Neutrophil (primary cell): ENCODE measurements around the gene SUCO.

Experiments
- H3K27ac ChIP-seq: fragments of 200-600 bp; sonication (generic); 2 replicates; pipeline ENCODE4 v1.5.1; 2016; ENCODE audit warnings: mild to moderate bottlenecking, moderate library complexity
- H3K27me3 ChIP-seq: fragments of 200-600 bp; sonication (generic); 2 replicates; pipeline ENCODE4 v1.6.0; 2016; ENCODE audit warnings: mild to moderate bottlenecking
- H3K36me3 ChIP-seq: fragments of 200-600 bp; sonication (generic); 2 replicates; pipeline ENCODE4 v1.5.1; 2017
- H3K4me1 ChIP-seq, 2 experiments: fragments of 200-600 bp in 1 of 2; sonication (generic) in 1 of 2; 1 replicate in 1 of 2; 2 replicates in 1 of 2; pipeline versions ENCODE4 v1.5.1 to v1.6.1; 2013 to 2016; ENCODE audit warnings: low read depth in 1 of 2, low read length in 1 of 2, mild to moderate bottlenecking in 1 of 2, moderate library complexity in 1 of 2; ENCODE audit not compliant: control insufficient read depth in 1 of 2, insufficient read depth in 1 of 2
- H3K4me3 ChIP-seq, 2 experiments: fragments of 200-600 bp in 1 of 2; sonication (generic) in 1 of 2; 1 replicate in 1 of 2; 2 replicates in 1 of 2; pipeline ENCODE4 v1.5.1; 2013 to 2016; ENCODE audit warnings: low read depth in 1 of 2, low read length in 1 of 2, mild to moderate bottlenecking in 1 of 2, moderate library complexity in 1 of 2
- H3K9me3 ChIP-seq: fragments of 200-600 bp; sonication (generic); 2 replicates; pipeline ENCODE4 v1.5.1; 2016
- TF ChIP-seq, protein P1 (sequence below): fragments of 200-600 bp; sonication (generic); IDR thresholded peaks from 2 replicates; pipeline ENCODE4 v1.5.1; 2016; ENCODE audit warnings: antibody characterized with exemption

Gene SUCO

GRCh38 chr1:172559572-172560210 is 26.7 kb downstream of the SUCO start:
- TF ChIP-seq, protein P1, sequence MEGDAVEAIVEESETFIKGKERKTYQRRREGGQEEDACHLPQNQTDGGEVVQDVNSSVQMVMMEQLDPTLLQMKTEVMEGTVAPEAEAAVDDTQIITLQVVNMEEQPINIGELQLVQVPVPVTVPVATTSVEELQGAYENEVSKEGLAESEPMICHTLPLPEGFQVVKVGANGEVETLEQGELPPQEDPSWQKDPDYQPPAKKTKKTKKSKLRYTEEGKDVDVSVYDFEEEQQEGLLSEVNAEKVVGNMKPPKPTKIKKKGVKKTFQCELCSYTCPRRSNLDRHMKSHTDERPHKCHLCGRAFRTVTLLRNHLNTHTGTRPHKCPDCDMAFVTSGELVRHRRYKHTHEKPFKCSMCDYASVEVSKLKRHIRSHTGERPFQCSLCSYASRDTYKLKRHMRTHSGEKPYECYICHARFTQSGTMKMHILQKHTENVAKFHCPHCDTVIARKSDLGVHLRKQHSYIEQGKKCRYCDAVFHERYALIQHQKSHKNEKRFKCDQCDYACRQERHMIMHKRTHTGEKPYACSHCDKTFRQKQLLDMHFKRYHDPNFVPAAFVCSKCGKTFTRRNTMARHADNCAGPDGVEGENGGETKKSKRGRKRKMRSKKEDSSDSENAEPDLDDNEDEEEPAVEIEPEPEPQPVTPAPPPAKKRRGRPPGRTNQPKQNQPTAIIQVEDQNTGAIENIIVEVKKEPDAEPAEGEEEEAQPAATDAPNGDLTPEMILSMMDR, result no peak
- Histone ChIP-seq H3K4me3 (no peak overlapping the region), H3K27ac (no peak overlapping the region), H3K27me3 (no peaks in the 10 kb centered on the region), H3K36me3 (peaks cover 44% of the 10 kb centered on the region), H3K9me3 (no peaks in the 10 kb centered on the region), H3K4me1 (no peaks in the 10 kb centered on the region)

DNA sequence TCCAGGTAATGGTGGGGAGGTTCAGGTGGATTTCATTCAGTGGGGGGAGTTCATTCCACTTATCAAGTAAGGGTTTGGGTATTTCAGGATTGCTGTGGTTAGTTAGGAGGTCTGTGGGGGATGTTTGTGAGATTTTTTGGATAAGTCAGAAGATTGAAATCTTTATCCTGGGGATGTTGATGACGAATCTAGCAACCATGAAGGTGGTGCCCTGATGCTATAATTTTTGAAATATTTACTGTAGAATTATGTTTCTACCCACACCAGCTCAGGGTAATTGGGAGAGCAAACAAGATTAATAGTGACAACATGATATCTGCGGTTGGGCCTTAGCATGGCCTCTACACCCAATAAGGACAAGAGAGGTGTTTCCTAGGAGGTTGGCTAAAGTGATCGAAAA is 28.3 kb downstream of the SUCO start:
- H3K9me3 ChIP-seq, result no peaks in the 10 kb centered on the region
- TF ChIP-seq, protein P1, result no peak
- H3K4me3 ChIP-seq, result no peak overlapping the region
- no peaks in the 10 kb centered on the region for H3K27me3 ChIP-seq
- peaks cover 45% of the 10 kb centered on the region for H3K36me3 ChIP-seq
- no peak overlapping the region for H3K27ac ChIP-seq
- peaks cover 0 to 3% of the 10 kb centered on the region in 2 experiments for H3K4me1 ChIP-seq

- TF ChIP-seq, protein P1, result no peak
- peak overlapping the region; percentile 45 for H3K27ac ChIP-seq
- no peaks in the 10 kb centered on the region for H3K9me3 ChIP-seq
- H3K36me3 ChIP-seq, result peaks cover 47% of the 10 kb centered on the region
- no peak overlapping the region for H3K4me3 ChIP-seq
- peaks cover 0 to 7% of the 10 kb centered on the region in 2 experiments for H3K4me1 ChIP-seq
- H3K27me3 ChIP-seq, result no peaks in the 10 kb centered on the region
These were observed 33.4 kb downstream of the SUCO start for GRCh38 chr1:172566196-172566997.

DNA sequence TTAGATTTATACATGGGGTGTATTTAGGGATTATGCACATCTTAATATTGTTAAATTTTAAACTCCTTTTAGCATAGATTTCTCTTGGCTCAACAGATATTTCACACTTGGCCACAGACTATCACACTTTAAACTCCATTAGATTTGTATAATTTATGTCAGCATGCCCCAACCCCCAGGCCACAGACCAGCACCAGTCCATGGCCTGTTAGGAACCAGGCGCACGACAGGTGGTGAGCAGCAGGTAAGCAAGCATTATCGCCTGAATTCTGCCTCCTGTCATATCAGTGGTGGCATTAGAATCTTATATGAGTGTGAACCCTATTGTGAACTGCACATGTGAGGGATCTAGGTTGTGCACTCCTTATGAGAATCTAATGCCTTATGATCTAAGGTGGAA is 34.8 kb downstream of the SUCO start:
- Histone ChIP-seq H3K36me3 (peaks cover 43% of the 10 kb centered on the region), H3K9me3 (no peaks in the 10 kb centered on the region)
- TF ChIP-seq, protein P1, result no peak

DNA sequence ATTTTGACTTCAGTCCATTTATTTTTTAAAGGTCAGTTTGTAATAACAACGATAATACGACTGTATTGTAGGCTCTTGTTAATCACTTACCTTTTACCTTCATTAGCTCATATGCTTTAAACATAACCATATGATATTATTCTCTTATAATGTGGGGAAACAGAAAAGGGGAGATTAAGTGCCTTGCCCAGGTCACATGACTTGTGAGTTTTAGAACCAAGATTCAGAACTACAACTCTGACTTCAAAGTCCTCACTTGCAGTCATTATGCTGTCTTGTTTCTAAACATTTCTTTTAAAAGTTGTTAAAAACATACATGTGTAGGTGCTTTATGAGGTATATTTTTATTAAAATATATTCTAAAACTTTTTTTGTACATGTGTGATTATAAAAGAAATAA is 41.1 kb downstream of the SUCO start:
- Histone ChIP-seq H3K4me1 (peaks cover 7% of the 10 kb centered on the region in 2 experiments), H3K4me3 (no peak overlapping the region), H3K36me3 (peaks cover 61% of the 10 kb centered on the region), H3K27ac (no peak overlapping the region), H3K9me3 (no peaks in the 10 kb centered on the region), H3K27me3 (no peaks in the 10 kb centered on the region)
- TF ChIP-seq, protein P1, result no peak

More for the DNA sequence above, 34.8 kb downstream of the SUCO start:
- Histone ChIP-seq H3K27ac (no peak overlapping the region), H3K27me3 (no peaks in the 10 kb centered on the region), H3K4me3 (no peak overlapping the region), H3K4me1 (peaks cover 0 to 7% of the 10 kb centered on the region in 2 experiments)
